GM19372 (cell line): ENCODE results near the gene TMEM161A.
"Not testable (repeated sequence)": the region's sequence is repeated elsewhere in the genome, so short reads cannot be mapped to it uniquely, and the experiment has no call there.

Experiments
- ATAC-seq: cut with Tn5 transposase; IDR thresholded peaks from one replicate; pipeline ENCODE4 v1.9.1; 2021; ENCODE audit warnings: mild to moderate bottlenecking, low read depth, moderate library complexity; ENCODE audit not compliant: unreplicated experiment

The TMEM161A gene

DNA sequence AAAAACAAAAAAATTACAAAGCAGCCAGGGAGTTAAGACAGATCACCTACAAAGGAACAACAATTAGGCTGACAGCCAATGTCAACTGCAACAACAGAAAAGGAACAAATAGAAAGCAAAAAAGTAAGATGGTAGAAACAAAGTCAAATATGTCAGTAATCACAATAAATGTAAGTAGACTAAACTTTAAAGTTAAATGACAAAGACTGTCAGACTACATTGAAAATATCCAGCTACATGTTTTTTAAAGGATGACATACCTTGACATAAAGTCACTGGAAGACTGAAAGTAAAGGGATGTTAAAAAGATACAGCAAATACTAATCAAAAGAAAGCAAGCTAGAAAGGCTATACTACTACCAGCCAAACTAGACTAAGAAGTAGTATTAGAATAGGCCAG, 14.9 kb downstream of the TMEM161A start:
- ATAC-seq, result no peak

DNA sequence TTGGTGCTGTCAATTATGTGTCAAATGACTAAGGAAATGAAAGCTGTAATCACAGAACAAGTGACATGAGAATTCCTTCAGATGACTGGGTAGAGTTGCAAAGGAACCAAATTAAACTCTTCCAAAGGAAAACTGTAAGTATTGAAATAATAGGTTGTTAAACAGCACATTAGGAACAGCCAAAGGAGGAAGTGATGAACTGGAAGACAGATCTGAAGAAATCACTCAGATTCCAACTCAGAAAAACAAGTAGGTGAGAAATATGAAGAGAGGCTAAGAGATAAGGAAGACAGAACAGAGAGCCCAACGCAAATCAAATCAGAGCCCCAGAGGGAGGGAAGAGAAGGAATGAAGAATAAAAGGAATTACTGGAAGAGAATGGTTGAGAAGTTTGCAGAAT, 15.4 kb downstream of the TMEM161A start:
- no peak for ATAC-seq

DNA sequence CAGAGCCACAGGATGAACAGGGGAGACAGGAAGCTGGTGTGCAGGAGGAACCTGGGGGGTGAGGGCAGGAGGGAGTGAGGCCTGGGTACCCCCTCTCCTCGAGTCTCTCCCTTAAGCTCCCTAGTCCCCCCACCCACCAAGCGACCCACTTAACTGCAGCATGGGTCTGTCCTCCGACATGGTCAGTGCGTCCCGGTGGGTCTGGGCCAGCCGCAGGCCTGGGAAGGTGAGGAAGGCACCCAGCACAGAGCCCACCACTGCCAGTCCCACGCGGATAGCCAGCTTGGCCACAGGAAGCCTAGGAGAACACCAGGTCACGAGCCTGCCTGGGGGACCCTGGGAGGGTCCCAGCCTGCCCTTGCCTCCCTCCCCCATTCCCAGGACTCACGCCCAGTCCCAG, 16.9 kb downstream of the TMEM161A start:
- ATAC-seq, result no peak

DNA sequence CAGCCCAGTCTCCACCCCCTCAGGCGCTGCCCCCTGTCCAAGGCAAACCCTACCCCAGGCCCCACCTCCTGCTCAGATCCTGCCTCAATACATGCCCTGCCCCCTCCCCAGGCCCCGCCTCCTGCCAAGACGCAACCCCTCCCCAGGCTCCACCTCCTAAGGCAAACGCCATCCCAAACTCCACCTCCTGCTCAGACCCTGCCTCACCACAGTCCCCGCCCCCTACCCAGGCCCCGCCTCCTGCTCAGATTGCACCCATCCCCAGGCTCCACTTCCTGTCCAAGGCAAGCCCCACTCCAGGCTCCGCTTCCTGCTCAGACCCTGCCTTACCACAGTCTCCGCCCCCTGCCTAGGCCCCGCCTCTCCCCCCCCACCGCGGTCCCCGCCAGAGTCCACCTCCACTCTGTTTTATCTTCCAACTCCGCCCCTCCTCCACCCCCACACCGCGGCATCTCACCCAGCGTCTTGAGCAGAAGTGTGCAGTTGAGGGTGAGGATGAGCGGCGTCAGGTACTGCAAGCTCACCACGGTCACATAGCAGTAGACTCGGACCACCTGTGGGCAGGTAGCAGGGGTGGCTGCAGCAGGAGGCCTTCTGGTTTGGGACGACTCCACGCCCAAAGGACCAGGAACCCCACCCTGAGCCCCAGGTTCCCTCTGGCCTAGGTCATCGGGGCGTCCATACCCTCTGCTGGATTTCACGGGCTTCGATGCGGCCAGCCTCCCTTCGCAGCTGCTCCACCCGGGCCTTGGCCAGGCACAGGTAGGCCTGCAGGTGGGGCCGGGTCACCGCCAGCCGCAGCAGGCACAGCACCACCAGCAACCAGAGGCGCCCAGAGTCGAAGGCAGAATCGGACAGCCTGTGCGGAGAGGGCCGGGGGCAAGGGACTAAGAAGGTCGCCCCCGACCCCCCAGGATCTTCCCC, 17.7 kb downstream of the TMEM161A start:
- no peak for ATAC-seq

DNA sequence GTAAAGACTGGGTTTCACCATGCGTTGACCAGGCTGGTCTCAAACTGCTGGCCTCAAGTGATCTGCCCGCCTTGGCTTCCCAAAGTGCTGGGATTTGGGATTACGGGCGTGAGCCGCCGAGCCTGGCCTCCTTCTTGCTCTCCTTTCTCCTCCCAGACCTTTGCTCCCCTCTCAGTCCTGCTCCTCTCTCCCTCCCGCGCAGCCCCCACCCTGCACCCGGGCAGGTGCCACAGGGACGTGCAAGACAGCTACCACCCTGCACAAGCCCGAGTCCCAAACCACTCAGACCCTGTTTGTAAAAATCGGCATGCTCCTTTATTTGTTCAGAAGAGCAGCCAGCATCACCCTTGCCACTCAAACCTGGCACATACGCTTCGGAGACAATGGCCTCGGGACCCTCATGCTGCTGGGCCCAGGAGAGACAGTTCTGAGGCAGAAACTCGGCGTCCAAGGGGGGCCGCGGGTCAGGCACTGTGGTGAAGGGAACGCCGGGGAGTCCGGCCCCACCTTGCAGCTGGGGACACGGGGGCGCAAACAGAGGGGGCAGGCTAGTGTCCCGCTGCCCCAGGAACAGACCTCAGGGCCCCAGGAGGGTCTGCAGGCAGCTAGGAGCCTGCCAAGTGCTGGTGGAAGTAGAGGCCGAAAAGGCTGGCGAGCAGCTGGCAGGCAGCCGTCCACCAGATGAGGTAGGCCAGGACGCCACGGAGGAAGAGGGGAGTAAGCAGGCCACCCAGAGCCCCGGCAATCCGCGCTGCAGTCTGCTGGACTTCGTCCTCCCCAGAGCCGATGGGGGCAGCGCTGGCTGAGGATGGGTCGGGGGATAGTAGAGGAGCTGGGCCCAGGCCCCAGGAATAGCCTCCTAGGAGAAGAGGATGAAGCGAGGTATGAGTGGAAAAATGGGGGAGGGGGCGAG, 18.7 kb downstream of the TMEM161A start:
- ATAC-seq, result no peak

DNA sequence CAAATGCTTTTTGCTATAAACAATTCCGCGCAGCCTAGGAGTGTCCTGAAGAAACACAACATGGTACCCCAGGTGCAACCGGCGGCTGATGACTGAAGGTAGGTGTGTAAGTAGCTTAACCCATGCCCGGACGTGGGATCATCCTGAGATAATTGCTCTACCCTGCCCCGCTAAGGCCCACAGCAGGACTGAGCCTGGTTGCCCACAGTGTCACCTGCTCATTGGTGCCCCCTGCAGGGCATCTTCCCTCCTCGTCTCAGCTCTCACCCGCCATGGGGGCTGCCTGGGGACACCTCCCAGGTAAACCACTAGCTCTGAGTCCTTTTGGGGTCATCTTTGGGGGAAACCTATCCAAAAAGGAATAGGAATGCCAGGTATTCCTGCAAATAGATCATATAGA, 22.3 kb downstream of the TMEM161A start:
- no peak for ATAC-seq

DNA sequence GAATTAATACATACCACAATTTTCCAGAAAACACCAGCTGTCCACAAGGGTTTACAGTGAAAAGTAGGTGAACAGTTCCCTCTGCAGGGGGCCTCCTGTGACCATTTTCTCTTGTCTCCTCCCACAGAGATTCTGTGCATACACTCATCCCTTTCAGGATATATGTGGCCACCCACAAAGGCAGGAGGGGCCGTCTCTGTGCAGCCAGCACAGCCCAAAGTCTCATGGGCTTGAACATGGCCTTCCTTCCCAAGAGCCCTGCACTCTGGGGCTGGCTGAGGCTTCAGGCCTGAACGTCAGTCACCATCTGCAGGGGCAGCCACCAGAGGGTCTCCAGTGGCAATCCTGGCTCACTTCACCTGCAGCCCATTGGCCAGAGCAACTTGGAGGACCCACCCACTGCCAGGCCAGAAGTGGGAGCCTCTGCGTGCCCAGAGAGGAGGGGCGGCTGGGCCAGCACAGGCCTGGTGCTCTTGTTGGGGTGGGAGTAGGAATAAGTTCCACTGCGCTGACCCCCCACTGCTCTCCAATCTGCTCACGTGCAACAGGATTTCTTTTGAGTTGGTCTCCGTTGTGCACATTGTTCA, 25.1 kb downstream of the TMEM161A start:
- ATAC-seq, result no peak

DNA sequence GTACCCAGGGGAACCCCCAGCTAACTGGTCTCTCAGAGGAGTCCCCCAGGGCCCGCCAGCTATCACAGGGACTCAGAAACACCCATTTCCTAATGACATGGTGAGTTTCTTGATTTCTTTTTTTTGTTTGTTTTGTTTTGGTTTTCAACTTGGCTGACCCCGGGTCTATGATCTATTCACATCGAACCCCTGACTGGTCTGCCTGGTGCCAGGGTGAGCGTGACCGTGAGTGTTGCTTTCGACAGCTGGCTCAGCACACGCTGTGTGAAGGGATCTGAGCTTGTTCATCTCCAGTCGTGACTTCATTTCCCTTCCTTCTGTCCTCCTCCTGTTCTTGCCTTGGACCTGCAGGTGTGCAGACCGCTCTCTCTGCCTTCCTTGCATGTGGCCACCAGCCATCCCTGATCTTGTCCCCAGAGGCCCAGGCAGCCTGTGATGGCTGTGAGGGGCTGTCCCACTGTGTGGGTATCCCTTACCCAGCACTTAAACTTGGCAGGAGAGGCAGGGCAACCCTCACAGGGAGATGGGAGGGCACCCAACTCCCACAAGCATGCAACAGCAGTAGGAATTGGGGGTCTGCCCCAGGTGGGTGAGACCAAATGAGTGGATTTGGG, 26.2 kb downstream of the TMEM161A start:
- no peak for ATAC-seq

DNA sequence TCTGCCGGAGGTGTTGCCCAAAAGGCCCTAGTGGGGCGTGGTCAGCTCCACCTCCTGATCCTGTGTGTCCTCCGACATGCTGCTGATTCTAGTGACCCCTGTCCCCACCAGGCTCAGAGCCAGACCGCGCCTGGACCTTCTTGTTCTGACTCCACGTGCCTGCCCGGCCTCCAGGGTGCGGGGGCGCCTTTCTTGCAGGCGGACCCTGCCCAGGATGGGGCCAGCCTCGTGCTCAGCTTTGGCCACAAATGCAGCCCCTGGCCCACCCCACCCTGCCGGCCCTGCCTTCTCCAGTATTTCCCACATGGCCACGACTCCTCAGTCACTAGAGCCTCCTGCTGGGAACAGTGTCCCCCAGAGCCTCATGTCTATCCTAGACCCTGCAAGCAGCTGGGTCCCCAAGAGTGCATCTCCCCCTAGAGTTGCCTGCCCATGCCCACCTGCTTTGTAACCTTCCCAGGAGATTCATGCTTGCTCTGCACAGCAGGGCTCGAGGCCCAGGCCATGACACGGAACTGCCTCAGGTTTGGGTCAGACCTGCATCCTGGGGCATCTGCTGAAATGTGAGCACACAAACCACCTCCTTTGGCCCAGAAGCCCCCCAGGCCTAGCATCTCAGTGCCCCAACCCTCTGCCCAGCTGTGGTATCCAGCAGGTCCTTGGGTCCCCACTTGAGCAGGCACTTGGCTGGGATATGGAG, 27.0 kb downstream of the TMEM161A start:
- no peak for ATAC-seq

DNA sequence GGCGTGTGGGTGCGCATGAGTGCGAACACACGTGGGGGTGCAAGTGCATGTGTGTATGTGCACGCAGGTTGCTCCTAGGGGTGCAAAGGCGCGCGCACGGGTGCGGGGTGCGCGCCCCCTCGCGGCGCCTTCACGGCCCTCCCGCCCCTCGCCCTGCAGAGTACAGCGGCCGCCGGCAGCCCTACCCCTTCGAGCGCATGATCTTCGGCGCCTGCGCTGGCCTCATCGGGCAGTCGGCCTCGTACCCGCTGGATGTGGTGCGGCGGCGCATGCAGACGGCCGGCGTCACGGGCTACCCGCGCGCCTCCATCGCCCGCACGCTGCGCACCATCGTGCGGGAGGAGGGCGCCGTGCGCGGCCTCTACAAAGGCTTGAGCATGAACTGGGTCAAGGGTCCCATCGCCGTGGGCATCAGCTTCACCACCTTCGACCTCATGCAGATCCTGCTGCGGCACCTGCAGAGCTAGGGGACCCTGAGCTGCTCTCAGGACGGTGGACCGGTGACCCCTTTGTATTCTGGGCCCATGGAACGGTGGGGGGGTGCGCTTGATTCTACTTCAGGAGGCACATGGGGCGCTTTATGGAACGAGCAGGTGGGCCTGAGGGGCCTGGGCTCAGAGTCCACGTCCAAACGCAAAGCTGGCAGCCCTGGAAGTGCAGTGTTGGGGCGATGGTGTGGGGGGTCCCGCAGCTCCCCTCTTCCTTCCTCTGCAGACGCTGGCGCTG, 27.7 kb downstream of the TMEM161A start:
- ATAC-seq, result no peak

DNA sequence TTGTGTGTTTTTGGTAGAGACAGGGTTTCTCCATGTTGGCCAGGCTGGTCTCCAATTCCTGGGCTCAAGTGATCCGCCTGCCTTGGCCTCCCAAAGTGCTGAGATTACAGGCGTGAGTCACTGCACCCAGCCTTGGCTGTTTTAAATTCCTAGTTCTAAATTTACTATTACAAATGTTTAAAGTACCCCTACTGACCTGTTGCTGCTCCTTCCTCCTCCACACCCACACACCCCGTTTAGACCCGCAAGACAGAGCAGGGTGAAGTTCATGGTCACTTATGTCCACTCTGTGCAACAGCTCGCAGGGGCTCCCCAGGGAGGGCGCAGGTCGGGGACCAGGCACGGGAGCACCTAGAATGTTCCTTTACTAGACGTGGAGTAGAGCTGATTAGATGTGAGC, 28.7 kb downstream of the TMEM161A start:
- no peak for ATAC-seq

DNA sequence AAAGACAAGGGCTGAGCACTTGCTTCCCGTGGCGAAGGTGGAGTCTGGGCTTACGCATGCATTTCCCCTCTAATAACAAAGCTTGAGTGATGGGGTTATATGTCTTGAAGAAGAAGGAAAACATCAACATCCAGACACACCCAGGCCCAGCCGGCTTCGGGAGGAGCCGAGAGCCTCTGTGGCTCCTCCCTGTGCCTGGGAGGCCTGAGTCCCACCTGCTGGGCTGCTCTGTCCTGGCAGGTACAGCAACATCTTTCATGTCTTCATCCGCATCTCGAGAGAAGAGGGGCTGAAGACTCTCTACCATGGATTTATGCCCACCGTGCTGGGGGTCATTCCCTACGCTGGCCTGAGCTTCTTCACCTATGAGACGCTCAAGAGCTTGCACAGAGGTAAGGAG, 30.6 kb downstream of the TMEM161A start:
- ATAC-seq, result no peak

DNA sequence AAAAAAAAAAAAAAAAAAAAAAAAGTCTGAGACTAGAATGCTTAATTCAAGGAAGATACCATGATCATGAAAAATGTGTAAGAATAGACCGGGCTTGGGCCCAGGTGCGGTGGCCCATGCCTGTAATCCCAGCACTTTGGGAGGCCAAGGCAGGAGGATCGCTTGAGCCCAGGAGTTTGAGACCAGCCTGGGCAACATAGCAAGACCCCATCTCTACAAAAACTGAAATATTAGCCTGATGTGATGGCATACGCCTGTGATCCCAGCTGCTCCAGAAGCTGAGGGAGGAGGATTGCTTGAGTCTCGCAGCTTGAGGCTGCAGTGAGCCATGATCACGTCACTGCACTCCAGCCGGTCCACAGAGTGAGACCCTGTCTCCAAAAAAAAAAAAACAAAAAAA, 31.3 kb downstream of the TMEM161A start:
- not testable (repeated sequence) for ATAC-seq

DNA sequence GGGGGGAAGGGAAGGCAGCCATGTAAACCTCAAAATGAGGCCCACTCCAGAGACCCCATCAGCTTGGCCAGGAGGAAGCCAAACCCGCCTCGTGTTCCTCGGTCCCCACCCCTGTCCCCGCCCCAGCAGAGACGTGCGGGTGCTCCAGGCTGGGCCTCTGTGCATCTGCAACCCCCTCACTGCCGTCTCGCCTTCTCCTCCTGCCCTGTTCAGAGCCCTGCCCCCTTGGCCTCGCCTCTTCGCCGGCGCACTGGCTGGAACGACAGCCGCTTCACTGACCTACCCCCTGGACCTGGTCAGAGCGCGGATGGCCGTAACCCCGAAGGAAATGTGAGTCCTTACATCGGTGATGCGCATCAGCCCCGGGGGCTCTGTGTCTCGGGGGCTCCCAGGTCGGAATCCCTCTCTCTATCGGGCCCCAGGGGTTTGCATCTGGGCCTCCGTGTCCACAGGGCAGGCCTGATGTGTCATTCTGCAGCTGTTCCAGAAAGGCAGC, 32.2 kb downstream of the TMEM161A start:
- no peak for ATAC-seq

DNA sequence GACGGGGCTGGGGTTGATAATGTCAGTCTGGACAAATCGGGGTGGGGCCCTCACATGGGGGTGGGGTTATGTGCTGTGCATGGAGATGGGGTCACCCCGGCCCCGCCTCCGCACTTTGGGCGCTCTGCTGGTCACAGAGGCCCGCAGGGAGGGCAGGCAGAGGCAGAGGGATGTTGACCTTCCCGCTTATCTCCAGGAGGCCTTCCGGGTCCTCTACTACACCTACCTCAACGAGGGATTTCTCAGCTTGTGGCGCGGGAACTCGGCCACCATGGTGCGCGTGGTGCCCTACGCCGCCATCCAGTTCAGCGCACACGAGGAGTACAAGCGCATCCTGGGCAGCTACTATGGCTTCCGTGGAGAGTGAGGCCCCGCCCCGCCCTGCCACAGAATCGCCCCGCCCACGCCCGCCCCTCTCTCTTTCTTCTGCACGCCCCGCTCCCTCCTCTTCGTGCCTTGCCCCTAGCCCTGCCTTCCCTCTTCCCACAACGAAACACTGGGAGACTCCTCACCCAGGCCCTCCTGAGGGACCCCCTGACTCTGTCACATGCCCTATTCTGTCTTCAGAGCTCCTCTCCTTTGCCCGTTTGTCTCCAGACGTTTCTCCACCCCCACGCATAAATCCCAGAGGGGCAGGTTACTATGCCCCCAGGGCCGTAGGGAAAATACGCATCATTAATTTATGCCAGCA, 32.8 kb downstream of the TMEM161A start:
- ATAC-seq, result no peak

DNA sequence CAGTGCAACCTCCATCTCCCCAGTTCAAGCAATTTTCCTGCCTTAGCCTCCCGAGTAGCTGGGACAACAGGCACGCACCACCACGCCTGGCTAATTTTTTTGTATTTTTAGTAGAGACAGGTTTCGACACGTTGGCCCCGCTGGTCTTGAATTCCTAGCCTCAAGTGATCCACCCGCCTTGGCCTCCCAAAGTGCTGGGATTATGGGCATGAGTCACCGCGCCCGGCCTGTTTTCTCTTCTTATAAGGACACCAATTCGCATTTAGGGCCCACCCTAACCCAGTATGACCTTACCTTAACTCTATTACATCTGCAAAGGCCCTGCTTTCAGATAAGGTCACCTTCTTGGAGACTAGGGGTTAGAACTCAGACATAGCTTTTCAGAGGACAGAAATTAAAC, 35.1 kb downstream of the TMEM161A start:
- no peak for ATAC-seq

DNA sequence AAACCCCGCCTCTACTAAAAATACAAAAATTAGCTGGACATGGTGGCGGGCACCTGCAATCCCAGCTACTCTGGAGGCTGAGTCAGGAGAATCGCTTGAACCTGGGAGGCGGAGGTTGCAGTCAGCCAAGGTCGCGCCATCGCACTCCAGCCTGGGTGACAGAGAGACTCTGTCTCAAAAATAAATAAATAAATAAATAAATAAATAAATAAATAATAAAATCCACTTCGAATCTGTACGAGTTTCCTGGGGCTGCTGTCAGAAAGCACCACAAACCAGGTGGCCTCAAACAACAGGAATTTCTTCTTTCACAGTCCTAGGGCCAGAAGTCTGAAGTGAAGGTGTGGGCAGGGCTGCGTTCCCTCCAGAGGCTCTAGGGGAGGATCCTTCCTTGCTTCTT, 35.7 kb downstream of the TMEM161A start:
- ATAC-seq, result not testable (repeated sequence)

DNA sequence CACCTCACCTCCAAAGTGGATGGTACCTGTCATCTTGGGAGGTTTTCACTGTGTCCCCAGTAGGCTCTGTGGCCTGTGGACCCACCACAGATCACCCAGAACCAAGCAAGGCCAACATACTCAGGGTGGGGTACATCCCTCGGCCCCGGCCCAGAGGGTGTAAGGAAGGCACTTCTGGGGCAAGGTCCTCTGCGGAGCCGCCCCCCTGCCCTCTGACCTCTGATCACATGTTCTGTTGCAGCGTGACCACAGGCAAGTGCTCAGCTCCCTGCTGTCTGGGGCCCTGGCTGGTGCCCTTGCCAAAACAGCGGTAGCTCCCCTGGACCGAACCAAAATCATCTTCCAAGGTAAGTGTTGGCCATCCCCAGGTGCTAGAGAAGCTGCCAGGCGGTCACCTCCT, 36.7 kb downstream of the TMEM161A start:
- ATAC-seq, result no peak
